Myocyte (in vitro differentiated cells): ENCODE results near the gene LRBA. TPM values are rescaled to one million over a fixed set of nuclear protein-coding genes. Genes with fewer than 3 reads are reported as not detected.
A peak's percentile ranks its signal among the peaks of the same experiment; 100 is the strongest.
"Not testable (repeated sequence)": the region's sequence is repeated elsewhere in the genome, so short reads cannot be mapped to it uniquely, and the experiment has no call there.

ENCODE experiments used
- DNase-seq: peaks from one replicate; pipeline ENCODE4 v3.0.0-alpha.2; 2012; ENCODE audit warnings: low read depth
- total RNA-seq: library from RNA; depleted of rRNA; stranded (reverse); fragments of >200 nt; gene quantifications from 2 replicates; pipeline ENCODE4 v1.2.3, GENCODE V29; 2014

LRBA gene
- total RNA-seq, 1 donor from 2014 or later = 52.8 TPM

DNA sequence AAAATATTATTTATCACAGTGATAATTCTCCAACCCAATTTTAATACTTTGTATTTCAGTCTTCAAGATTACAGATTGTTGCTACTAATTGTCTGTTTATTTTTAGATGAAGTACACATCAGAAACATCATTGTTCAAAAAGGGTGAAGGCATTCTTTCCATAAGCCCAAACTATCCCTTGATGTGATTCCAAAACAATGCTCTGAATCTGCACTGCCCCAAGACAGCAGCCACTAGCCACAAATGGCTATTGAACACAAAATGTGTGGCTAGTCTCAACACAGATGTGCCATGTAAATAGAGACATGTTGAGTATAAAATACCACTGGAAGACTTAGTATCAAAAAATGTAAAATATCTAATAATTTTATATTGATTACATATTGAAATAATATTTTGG, 583.9 kb downstream of the LRBA start:
- peak; percentile 82 for DNase-seq

DNA sequence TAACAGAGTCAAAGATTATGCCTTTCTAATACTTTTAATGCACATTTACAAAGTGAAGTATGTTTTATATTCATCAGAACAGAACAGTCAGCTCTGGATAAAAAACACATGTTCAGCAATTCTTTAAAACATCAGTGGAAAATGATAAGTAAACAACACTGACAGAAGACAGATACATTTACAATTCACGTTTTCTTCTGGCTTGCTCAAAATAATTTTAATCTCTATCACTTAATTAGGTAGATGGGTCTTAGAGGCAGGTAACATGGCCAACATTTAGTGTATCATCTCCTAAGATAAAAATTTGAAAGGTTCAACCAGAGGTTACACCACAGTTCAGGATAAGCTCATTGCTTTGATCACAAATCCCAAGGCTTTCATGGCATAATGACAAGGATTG, 589.9 kb downstream of the LRBA start:
- no peak for DNase-seq

DNA sequence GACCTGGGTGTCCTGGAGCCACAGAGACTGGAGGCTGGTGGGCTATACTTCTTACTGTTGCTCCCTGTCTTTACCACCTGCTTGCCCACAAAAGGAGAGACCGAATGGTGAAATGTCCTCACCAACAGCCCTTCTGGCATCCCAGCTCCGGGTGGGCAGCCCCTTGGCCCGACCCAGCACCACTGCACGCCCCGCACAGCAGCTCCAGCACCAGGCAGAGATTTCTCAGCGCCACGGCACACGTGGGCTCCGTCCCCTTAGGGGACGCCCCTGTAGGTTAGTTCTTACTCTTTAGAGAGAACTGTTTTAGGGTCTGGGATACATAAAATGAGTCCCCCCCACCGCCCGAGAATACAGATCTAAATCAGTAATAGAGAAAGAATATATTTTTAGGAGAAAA, 591.6 kb downstream of the LRBA start:
- no peak for DNase-seq

DNA sequence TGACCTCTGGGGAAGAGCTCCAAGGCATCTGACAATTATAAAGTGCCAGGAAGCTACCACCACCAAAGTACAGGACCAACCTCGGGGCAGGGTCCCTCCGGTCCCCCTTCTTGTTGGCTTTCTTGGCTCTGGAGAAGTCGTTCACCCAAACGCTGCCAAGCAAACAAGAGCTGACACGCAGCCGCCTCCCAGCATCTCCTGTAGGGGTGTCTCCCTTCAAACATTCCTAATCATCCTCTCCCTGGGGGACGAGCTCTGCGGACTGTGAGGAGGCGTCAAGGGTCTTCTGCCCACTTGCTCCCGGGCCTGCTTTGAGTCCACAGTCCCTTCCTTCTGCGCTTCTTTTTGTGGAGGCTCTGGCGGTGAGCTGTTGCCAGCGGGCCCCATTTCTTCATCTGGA, 592.0 kb downstream of the LRBA start:
- no peak for DNase-seq

DNA sequence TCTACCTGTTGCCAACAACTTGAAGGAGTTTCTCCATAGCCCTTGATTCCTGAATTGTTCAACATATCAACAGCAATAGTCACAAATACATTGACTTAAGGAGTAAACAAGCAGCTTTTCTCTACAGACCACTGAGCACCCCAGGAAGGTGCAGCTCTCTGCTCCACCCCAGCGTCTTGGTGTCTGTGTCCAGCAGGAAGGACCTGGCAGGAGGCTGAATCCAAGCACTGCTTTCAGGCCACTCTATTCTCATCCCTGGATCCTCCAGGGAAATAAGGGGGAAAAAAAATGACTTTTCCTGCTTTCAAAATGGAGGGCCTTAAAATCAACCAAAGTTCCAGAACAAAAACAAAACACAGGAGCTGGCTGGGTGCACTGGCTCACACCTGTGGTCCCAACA, 593.5 kb downstream of the LRBA start:
- peak; percentile 5 for DNase-seq

DNA sequence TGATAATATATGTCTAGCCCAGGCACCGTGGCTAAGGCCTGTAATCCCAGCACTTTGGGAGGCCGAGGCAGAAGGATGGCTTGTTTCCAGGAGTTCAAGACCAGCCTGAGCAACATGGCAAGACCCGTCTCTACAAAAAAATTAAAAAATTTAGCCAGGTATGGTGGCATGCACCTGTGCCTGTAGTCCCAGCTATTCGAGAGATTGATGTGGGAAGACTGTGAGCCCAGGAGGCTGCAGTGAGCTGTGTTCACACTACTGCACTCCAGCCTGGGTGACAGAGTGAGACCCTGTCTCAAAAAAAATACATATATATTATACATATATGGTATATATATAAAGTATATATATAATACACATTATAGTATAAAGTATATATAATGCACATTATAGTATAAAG, 595.1 kb downstream of the LRBA start:
- no peak for DNase-seq

DNA sequence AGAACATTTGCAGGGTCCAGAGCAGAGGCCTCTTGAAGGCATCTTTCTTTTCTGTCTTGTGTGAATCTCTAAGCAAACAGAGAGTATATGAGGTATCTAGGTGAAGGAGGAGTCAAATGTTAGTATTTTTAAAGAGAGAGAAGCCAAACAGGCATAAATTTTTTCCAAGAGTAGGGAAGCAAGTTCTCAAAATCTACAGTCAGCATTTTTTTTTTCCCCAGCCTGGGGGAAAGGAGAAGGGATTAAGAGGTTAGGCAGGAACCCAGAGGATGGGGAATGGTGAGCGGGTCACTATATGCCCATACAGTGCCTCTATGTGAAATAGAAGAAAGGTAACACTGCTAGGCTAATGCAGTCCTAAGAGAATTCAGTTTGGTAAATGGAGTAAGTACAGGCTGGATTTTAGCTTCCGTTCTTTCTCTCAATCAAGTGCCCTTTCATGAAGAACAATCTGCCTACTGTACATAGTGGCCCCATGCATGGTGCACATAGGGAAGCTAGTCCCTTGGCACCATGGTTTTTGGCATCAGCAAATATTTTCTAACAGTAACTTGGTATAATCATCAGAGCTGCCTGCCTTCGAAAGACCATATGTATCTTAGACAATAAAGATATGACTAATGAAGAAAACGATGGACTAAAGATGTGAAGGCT, 596.2 kb downstream of the LRBA start:
- DNase-seq = no peak

DNA sequence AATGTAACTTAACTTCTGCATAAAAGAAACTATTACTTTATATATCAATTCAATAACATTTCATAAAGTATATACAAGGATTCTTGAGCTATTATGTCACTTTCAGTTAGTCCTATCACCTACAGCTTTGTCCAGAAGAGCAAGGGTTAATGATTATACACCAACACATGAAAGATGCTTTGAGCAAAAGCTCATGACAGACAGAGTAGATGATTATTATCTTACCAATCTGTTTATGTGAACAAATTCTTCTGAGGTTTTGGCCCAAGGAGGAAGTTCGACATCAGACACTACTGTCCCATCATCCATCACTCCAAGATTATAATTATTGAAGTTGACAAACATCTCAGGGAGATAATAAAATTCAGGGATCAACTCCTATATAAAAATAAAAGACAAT, 599.9 kb downstream of the LRBA start:
- DNase-seq = no peak

DNA sequence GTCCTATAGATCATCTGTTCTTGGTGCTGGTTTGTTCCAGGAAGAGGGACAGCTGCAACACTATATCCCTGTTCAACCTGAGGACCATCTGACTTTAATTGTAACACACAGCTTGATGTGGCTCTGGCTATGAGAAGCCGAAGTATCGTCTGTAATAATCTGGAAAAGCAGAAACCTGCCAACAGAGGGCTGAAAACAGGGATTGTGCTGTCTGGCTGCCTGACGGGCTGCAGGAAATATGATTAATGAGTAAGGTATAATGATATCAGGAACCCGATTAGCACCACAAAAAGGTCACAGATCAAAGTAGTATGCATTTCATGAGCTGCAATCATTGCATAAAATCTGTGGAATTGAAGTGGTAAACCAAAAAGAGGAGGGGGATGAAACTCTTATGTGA, 603.6 kb downstream of the LRBA start:
- no peak for DNase-seq

DNA sequence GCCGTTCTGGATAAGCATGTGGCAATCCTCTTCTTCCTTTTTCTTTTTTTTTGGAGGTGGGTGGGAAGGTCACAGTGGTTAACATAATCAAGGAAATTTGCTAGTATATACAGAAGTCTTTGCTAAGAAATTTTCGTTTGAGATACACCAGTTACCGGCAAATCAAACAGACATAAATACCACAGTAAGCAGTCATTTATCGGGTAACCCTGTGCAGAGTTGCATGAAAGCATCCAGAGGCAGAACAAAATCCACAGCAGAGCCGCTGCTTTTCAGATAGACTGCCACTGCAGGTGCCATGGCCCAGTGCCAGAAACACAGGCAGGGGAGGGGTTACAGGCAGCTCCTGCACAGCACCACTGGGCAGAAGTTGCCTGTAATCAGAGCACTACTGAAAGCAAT, 612.2 kb downstream of the LRBA start:
- peak; percentile 16 for DNase-seq

DNA sequence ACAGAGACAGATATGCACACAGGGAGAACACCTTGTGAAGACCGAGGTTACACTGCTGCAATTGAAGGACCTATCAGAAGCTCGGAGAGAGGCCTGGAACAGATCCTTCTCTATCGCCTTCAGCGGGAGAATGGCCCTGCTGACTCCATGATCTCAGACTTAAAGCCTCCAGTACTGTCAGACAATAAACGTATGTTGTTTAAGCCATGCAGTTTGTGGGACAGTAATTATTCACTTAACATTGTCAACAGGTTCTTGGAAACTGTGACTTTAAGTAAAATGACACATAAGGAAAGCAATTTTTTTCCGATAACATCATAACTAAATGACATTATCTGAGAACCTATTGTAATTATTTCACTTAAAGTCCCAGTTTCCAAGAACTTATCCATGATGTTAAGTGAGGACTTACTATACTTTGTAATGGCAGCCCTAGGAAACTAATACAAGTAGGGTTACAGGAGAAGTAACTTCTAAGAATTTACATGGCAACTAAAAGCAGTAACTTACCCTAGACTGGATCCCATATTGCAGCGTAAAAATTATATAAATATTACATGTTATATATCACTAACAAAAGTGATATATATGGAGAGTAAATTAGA, 613.9 kb downstream of the LRBA start:
- no peak for DNase-seq

DNA sequence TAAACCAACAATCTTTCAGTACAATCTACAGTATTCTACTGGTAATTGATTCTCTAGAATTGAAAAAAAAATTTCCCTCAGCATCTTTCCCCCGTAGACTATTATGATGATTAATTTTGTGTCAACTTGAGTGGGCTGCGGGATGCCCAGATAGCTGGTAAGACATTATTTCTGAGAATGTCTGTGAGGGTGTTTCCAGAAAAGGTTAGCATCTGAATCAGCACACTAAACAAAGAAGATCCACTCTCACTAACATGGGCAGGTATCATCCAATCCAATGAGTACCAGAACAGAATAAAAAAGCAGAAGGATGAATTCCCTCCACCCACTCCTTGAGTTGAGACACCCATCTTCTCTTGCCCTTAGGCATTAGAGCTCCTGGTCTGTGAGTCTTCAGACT, 619.2 kb downstream of the LRBA start:
- no peak for DNase-seq

DNA sequence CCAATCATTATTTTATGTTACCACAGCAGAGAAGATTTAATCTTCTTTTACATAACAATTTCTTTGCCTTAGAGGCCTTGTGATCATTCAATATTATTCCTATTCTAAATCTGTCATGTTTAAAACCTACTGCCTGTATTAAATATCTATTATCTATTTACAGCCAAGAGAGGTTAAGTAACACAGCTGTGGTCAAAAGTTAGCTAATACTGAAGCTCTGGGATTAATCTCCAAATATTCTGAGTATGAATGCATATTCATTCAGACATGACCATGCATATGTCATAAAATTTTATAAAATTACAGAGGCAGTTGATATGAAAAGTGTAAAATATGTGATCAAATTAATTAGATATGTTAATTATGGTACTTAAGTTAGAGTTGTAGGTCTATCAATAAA, 621.0 kb downstream of the LRBA start:
- DNase-seq = no peak

DNA sequence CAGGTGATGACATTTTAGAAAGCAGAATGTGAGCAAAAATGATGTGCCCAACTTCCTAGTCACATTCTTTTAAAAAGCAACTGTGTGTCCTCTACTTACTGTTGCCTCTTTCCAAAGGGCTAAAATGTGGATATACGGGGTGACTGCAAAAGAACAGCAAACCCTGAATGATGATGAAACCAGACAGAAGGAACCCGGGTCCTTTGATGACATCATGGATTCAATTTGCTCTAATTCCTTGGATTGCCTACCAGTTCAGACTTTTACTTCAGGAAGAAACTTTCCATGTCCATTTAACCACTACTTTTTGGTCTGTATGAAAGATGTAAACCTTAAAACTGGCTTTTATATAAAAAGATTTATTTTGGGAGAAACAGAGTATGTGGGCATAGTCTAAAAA, 624.0 kb downstream of the LRBA start:
- DNase-seq = no peak

DNA sequence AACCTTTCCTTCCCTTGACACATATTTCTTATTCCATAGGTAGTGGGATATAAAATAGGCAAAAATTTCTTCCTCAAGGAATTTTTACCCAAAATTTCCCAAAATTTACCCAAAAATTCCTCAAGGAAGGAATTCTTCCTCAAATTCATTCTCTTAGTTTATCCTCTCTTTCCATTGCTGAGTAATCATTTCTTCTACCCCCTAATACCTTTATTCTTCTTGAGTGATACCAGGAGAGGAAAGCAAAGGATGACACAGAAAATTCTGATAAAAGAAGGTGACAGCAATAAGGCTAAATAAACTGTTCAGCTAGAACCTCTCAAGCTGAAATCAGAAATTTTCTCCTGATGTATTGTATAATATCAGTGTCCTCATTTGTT, 624.6 kb downstream of the LRBA start:
- DNase-seq = no peak

DNA sequence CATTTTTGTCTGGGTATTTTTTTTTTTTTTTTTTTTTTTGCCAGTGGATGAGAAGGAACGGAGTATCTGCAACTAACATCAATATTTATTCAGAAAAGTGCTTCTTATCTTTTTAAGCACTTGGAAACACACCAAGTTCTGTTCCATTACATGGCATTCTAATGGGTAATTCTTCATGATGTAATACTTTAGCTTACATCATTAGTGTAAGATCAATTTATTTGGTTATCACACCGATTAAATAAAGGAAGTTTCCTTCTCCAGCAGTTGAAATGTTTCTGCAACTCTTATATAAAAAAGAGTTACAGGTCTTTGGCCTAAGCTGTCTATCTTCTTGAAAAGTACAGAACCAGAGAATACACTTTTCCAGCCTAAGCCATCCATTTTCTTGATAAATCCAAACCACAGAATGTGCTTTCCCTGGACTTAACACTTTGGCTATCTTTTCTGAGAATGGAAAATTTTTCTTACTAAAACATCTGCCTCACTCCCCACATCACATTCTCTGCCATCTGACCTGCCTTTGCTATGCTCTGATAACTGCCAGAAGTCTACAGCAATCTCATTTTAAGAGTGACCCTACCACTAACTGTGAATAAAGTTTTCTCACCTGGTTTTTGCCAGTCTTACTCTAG, 625.1 kb downstream of the LRBA start:
- DNase-seq = peak; percentile 31

DNA sequence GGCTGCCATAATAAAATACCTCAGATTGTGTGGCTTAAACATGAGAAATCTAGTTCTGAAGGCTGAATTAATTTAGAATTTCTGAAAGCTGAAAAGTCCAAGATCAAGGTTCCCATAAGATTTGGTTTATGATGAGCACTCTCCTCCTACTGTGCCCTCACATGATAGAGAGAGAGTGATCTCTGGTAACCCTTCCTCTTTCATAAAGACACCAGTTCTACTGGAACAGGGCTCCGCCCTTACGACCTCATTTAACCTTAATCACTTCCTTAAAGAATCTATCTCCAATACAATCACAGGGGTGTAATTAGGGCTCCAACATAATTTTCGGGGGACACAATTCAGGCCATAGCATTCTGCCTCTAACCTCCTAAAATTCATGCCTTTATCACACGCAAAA, 627.1 kb downstream of the LRBA start:
- DNase-seq = no peak

DNA sequence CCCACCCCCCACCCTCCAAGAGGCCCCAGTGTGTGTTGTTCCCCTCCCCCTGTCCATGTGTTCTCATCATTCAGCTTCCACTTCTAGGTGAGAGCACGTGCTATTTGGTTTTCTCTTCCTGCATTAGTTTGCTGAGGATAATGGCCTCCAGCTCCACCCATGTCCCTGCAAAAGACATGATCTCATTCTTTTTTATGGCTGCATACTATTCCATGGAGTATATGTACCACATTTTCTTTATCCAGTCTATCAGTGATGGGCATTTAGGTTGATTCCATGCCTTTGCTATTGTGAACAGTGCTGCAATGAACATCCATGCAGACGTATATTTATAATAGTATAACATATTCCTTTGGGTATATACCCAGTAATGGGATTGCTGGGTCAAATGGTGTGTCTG, 628.7 kb downstream of the LRBA start:
- not testable (repeated sequence) for DNase-seq

DNA sequence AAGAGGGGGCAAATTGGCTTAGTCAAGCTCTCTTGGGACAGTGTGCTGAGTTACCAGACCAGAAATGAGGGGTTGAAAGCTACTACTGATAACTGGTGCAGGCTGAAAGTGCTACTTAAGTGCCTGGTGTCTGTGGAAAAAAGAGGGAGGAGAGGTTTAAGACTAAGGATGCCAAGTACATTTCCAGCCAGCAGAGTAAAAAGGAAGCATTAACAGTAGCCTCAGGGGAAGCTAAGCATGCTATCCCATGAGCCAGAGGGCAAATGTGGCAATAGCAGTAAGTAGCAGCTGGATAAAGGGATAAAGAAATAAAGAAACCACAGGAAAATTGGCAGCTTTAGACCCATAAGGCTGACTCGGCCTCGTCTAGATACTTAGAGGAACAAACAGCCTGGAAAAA, 629.5 kb downstream of the LRBA start:
- DNase-seq = peak; percentile 90

DNA sequence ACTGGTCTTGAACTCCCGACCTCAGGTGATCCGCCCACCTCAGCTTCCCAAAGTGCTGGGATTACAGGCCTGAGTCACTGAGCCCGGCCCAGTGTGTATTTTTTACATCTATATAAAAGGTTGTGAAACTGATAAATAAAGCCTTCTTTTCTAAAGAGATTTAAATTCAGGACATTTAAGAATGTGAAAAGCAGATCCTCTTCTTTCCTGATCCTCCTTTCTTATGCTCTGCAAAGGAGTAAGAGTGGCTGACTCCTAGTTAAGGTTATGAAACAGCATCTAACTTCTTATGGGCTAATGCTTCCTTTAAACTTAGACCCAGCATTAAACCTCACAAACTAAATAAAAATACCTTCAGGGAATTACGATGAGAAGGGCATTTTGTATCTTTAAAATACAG, 630.8 kb downstream of the LRBA start:
- DNase-seq = no peak

DNA sequence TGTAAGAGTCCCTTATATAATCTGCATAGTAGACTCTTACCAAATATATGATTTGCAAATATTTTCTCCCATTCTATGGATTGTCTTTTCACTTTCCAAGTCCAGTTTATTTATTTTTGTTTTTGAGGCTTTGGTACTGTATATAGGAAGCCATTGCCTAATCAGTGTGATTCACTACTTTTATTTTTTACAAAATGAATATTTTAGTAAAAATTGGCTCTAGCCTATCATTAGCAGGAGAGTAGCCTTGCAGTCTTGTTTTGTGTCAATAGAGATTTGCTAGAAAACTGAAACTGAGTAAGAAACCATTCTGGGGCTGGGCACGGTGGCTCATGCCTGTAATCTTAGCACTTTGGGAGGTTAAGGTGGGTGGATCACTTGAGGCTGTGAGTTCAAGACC, 633.1 kb downstream of the LRBA start:
- DNase-seq = no peak

DNA sequence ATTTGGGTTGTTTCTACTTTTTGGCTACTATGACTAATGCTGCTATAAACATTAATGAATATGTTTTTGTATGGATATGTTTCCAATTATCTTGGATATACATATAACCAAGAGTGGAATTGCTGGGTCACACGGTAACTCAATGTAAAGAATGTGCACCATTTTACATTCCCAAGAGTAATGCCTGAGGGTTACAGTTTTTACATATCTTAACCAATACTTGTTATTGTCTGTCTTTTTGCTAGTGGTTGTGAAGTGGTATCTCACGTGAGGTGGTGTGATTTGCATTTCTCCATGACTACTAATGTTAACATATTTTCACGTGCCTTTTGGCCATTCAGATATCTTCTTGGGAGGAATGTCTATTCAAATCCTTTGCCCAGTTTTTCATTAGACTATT, 633.5 kb downstream of the LRBA start:
- no peak for DNase-seq

DNA sequence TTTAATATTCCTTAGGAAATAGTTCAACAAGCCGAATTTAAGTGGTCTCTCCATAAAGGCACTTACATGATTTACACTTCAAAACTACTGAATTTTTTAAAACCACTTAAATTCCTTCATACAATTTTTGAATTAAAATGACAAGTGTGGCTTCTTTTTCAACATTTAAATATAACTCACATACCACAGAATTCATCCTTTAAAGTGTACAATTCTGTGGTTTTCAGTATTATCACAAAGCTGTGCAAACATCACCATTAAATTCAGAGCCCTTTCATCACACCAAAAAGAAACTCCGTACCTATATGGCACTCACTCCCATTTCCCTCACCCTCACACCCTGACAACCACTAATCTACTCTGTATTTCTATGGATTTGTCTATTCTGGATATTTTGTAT, 634.0 kb downstream of the LRBA start:
- no peak for DNase-seq
